GM21529 (cell line): ENCODE data around the gene SKIC2.
"Not testable (repeated sequence)": the region's sequence is repeated elsewhere in the genome, so short reads cannot be mapped to it uniquely, and the experiment has no call there.

Source experiments
- ATAC-seq: cut with Tn5 transposase; IDR thresholded peaks from one replicate; pipeline ENCODE4 v1.9.1; 2021; ENCODE audit not compliant: unreplicated experiment

Gene SKIC2

DNA sequence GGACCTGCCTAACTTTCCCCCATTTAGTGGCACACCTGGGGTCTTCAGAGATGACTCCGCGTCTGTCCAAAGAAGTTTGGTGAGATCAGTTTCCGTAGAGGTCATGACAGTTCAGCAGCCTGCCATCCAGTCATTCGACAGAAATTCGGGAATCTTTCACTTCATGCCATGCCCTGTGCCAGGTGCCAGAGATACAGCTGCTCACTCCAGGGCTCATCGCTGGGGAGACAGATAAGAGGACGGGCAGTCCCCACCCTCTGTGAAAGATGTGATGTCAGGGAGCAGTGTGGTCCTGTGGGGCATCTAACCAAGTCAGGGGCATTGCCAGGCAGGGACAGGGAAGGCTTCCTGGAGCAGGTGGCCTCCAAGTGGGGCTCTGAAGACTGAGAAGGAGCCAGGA is 44.3 kb downstream of the SKIC2 start:
- not testable (repeated sequence) for ATAC-seq

DNA sequence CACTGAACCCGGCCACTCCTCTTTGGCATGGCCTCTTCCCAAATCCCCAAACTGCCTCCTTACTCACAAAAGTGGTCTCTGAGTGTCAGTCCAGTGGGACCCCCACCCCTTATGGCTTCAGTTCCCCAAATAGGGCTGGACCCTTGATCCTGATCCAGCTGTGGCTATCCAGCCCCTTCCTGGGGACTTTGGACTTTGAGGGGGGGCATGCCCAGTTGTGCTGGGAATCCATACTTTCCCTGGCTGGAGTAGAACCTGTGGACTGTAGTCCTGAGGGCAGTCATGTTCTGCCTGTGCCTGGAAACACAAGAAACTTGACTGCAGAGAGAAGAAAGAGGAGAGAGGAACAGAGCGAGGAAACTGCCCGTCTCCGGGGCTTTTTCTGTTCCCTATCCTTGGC is 45.4 kb downstream of the SKIC2 start:
- ATAC-seq: not testable (repeated sequence)

GRCh38 chr6:32004864-32005537 is 46.0 kb downstream of the SKIC2 start:
- ATAC-seq: not testable (repeated sequence)

DNA sequence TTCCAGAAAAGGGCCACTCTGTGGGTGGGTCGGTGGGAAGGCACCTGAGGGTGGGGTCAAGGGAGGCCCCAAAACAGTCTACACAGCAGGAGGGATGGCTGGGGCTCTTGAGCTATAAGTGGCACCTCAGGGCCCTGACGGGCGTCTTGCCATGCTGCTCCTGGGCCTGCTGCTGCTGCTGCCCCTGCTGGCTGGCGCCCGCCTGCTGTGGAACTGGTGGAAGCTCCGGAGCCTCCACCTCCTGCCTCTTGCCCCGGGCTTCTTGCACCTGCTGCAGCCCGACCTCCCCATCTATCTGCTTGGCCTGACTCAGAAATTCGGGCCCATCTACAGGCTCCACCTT is 46.5 kb downstream of the SKIC2 start:
- ATAC-seq: not testable (repeated sequence)

DNA sequence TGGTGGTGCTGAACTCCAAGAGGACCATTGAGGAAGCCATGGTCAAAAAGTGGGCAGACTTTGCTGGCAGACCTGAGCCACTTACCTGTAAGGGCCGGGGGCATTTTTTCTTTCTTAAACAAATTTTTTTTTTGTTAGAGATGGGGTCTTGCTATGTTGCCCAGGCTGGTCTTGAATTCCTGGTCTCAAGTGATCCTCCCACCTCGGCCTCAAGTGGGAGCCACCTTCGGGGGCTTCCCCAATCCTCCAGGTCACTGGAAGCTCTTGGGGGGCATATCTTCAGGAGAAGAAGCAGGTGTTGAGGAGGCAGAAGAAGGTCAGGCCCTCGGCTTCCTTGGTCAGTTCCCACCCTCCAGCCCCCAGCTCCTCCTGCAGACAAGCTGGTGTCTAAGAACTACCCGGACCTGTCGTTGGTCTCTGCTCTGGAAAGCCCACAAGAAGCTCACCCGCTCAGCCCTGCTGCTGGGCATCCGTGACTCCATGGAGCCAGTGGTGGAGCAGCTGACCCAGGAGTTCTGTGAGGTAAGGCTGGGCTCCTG is 47.1 kb downstream of the SKIC2 start:
- ATAC-seq: not testable (repeated sequence)

GRCh38 chr6:32007086-32007485 is 48.1 kb downstream of the SKIC2 start:
- ATAC-seq: not testable (repeated sequence)

DNA sequence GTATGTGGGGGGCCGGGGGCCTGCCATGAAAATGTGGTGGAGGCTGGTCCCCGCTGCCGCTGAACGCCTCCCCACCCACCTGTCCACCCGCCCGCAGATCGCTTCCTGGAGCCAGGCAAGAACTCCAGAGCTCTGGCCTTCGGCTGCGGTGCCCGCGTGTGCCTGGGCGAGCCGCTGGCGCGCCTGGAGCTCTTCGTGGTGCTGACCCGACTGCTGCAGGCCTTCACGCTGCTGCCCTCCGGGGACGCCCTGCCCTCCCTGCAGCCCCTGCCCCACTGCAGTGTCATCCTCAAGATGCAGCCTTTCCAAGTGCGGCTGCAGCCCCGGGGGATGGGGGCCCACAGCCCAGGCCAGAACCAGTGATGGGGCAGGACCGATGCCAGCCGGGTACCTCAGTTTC is 49.1 kb downstream of the SKIC2 start:
- not testable (repeated sequence) for ATAC-seq

GRCh38 chr6:32008616-32009015 is 49.6 kb downstream of the SKIC2 start:
- ATAC-seq: not testable (repeated sequence)

- ATAC-seq: not testable (repeated sequence)
Observed at GRCh38 chr6:32009537-32009936, 50.6 kb downstream of the SKIC2 start.

- ATAC-seq: not testable (repeated sequence)
Observed at GRCh38 chr6:32010856-32011530, 52.0 kb downstream of the SKIC2 start.

GRCh38 chr6:32012941-32013617 is 54.1 kb downstream of the SKIC2 start:
- not testable (repeated sequence) for ATAC-seq

DNA sequence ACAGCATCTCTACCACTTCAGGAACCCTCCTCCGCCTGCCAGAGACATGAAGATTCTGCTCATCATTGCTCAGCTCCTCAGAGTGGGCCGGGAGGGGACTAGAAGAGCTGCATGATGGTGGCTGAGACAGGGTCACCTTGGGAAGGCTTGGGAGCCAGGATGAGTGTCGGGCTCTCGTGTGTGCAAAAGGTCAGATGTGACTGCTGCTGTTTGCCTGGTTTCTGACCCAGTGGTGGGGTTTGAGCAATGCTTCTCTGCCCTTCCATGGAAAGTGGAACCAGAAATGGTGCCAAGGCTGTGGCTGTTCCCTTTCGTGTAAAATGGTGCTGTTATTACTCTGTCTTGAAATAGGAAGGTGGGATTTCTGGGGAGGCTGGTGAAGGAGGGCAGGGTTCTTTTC is 54.8 kb downstream of the SKIC2 start:
- not testable (repeated sequence) for ATAC-seq

DNA sequence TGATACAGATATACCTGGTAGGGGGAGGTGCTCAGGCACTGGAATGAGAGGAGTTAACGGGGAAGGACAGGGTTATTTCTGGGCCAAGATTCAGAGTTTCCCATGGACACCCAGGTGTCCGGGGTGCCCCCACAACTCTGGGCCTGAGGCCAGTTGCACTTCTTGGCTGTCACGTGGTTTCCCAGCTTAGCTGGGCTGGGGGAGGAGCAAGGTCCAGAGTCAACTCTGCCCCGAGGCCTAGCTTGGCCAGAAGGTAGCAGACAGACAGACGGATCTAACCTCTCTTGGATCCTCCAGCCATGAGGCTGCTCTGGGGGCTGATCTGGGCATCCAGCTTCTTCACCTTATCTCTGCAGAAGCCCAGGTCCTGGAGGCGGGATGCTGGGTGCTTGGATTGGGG is 55.6 kb downstream of the SKIC2 start, which contains the start of gene C4B:
TSS of gene C4B (plus strand) at position 249 of the 400 bp plus-strand sequence. CDS start at position 300, 51 bp downstream.
- ATAC-seq: not testable (repeated sequence)
